ENCODE measurements around the gene STAB2.
"Not testable (repeated sequence)": the region's sequence is repeated elsewhere in the genome, so short reads cannot be mapped to it uniquely, and the experiment has no call there.

STAB2 gene

DNA sequence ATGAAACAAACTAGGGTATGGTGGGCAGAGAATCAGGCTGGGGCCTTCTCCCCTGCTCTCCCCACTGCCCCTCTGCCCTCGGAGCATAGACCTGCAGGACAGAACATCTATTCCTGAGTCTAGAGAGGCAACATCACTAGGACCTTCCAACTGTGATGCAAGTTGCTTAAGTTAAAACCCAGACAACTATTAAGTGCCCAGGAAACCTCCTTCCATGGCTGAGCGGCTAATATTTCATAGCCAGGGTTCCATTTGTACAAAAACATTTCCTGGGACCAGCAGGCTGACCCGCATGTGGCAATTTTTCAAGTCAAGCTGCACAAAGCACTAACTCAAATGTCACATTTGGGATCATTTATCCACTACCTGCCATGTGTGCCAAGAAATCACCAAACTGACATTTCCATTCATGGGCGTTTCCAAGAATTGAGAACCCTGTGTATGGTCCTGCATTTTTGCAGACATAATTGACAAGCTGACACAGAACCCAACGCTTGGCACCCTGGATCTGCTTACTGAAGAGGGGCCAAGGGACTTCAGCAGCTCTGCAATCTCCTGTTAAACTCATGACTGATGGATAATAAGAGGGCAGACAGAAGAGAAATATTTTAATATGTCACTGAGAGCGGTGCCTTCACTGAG, 221.3 kb downstream of the STAB2 start:
- DNase-seq (ENCODE audit: low read depth in 2 of 2) = no peak

DNA sequence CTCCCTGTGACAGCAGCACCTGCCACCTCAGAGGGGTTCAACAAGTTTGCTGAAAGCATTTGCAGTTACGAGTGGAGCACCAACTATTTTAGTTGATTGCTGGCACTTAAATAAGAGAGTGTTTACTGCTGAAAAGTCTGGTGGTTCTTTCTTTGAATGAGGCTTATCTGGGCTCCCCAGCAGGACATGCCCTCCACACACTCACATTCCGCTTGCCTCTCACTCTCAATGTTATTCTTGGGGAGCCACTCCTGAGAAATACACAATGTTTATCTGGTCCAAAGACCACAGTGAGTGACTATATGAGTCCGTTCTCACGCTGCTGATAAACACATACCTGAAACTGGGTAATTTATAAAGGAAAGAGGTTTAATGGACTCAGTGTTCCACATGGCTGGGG, 222.1 kb downstream of the STAB2 start:
- no peak for DNase-seq (ENCODE audit: low read depth in 2 of 2)

GRCh38 chr12:103809639-103810038, 222.6 kb downstream of the STAB2 start:
- DNase-seq (ENCODE audit: low read depth in 2 of 2) = not testable (repeated sequence)

DNA sequence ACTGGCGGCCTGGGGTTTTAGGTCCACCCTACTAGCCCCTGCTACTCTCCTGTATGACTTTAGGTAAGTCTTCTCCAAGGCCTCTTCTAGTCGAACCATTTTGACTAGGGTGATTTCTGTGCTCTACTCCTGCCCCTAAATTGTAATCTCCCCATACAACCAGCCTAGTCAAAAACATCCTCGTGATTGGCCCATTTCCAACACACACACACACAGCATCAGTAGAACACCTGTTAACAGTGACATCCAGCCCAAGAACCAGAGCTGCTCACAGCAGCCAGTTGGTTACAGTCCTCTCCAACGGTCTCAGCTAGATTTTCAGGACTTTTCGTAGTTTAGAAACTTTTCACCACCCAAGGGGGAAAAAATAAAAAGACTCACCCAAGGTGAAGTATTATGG, 223.0 kb downstream of the STAB2 start:
- DNase-seq (ENCODE audit: low read depth in 2 of 2) = no peak

DNA sequence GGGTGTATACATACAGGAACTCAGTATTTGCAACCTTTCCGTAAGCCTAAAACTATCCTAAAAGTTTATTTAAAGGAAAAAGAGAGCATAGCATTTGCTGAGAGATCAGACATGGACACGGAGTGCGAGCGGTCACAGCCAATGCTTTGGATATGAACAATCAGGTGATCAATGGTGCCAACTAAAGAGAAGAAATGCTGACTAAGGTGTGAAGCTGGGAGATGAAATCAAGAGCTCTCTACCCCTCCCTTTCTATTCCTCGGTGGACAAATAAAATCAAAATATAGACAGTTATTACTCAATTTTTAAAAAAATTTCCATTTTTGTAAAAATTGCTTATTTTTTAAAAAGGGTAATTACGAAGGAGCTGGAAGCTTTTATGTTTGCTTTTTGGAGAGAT, 224.7 kb downstream of the STAB2 start:
- DNase-seq (ENCODE audit: low read depth in 2 of 2) = no peak

DNA sequence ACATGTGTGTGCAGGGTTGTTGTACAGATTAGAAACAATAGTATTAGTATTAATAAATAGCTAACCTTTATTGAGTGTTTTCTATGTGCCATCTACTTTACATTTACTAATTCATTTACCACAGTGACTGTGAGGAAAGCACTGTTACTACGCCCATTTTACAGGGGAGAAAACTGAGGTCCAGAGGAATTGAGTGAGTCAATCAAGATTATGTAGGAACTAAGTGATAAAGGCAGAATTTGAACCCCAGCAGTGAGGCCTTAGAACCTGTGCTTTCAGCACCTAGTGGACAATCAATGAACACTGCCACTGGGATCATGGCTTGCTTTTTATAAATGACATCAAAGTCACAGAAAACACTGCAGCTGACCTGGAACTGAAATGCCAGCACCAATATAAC, 225.7 kb downstream of the STAB2 start:
- DNase-seq (ENCODE audit: low read depth in 2 of 2) = no peak

DNA sequence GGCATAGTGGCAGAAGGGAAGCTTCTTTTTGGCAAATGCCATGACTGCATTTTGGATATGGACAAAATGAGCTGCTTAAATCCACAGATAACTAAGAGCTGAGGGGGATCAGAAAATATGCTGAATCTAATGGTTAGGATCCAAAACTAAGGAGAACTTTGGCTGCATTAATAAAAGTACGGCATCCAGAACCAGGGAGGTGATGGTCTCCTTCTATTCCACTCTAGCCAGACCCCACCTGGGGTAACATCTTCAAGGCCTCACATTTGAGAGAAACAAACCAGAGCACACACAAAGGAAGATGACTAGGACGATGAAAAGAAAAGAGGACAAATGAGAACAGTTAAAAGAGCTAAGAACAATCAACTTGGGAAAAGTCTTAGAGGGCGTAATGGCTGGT, 226.4 kb downstream of the STAB2 start:
- DNase-seq (ENCODE audit: low read depth in 2 of 2) = no peak

DNA sequence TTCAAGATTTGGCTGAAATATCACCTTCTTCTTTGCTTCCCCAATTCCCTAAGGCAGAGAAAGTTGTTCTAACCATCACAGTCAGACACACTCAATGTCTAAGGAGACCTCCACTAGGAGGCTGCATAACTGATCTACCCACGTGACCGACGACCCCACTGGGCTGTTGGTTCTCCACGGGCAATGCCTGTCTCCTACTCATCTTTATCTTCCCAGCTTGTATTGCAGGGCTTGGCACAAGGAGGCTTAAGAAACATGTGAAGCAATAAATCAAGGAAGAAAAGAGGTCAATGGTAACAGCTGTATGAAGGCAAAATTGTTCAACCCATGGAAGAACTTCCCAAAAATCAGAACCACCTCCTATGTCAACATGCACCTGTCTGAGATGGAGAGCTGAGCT, 226.9 kb downstream of the STAB2 start:
- DNase-seq (ENCODE audit: low read depth in 2 of 2) = no peak

- DNase-seq (ENCODE audit: low read depth in 2 of 2) = no peak
Measured at GRCh38 chr12:103814436-103814835, 227.4 kb downstream of the STAB2 start.
